Suprapubic skin (tissue), 4 donors: ENCODE results near the gene STXBP5. TPM values are rescaled to one million over a fixed set of nuclear protein-coding genes. Genes with fewer than 3 reads are reported as not detected.

Experiments
- DNase-seq, 2 donors: peaks; one replicate each; pipeline ENCODE4 v3.0.0-alpha.2; 2019; ENCODE audit warnings: low spot score in 2 of 2
- H3K27ac ChIP-seq: fragments of 200-600 bp; sonication (generic); one replicate; pipeline ENCODE4 v1.5.1; 2019
- H3K27me3 ChIP-seq: fragments of 200-600 bp; sonication (generic); one replicate; pipeline ENCODE4 v1.5.1; 2019
- H3K36me3 ChIP-seq: fragments of 200-600 bp; sonication (generic); one replicate; pipeline ENCODE4 v1.5.1; 2019
- H3K4me1 ChIP-seq: fragments of 200-600 bp; sonication (generic); one replicate; pipeline ENCODE4 v1.5.1; 2019
- H3K4me3 ChIP-seq: fragments of 200-600 bp; sonication (generic); one replicate; pipeline ENCODE4 v1.5.1; 2019; ENCODE audit warnings: mild to moderate bottlenecking
- H3K9me3 ChIP-seq: fragments of 200-600 bp; sonication (generic); one replicate; pipeline ENCODE4 v1.5.1; 2019
- CTCF ChIP-seq, 2 donors: fragments of 200-600 bp in 1 of 2; fragments of 450-650 bp in 1 of 2; sonication (generic) in 1 of 2; IDR thresholded peaks; one replicate each; pipeline ENCODE4 v1.5.1; 2016 to 2019; ENCODE audit warnings: antibody characterized with exemption in 2 of 2, mild to moderate bottlenecking in 1 of 2, moderate library complexity in 1 of 2
- EP300 ChIP-seq: sonication (generic); formaldehyde crosslinking; IDR thresholded peaks from one replicate; pipeline ENCODE4 v1.6.1; 2017; ENCODE audit warnings: antibody characterized with exemption
- POLR2A ChIP-seq, 2 donors: fragments of 450-650 bp; IDR thresholded peaks; one replicate each; pipeline ENCODE4 v1.6.1; 2017; ENCODE audit warnings: antibody characterized with exemption in 2 of 2, mild to moderate bottlenecking in 2 of 2, moderate library complexity in 2 of 2
- POLR2AphosphoS5 ChIP-seq, 3 donors: sonication (generic); formaldehyde crosslinking; IDR thresholded peaks; one replicate each; pipeline ENCODE4 v1.6.1; 2017; ENCODE audit warnings: antibody characterized with exemption in 3 of 3
- WGBS: methylation state at CpG from one replicate; pipeline ENCODE4 v1.1.5; 2018; 5-methylcytosine and 5-hydroxymethylcytosine counted together
- total RNA-seq, 4 donors: library from RNA; depleted of rRNA; stranded (reverse); fragments of >200 nt; gene quantifications; one replicate each; pipeline ENCODE4 v1.1.0, GENCODE V29; 2016

Gene STXBP5
- total RNA-seq, 4 donors from 2014 or later = 55.0 to 65.5 (median 60.3) TPM

- H3K4me3 ChIP-seq = peak overlapping the region; percentile 92
- no peaks in the 10 kb centered on the region for H3K27me3 ChIP-seq
- H3K36me3 ChIP-seq = no peaks in the 10 kb centered on the region
- H3K9me3 ChIP-seq = no peaks in the 10 kb centered on the region
- TF ChIP-seq EP300 (no peak), POLR2AphosphoS5 (IDR thresholded peaks at IDR 0.05) (no peak), POLR2A (IDR thresholded peaks at IDR 0.05) (no peak), CTCF (IDR thresholded peaks at IDR 0.05) (no peak)
- WGBS = 8% methylated on average over 16 of the region's 16 CpGs
- no peak for DNase-seq
- peaks cover 24% of the 10 kb centered on the region for H3K4me1 ChIP-seq
- H3K27ac ChIP-seq = peak overlapping the region; percentile 5
These were observed 2.2 kb upstream of the STXBP5 start for GRCh38 chr6:147201885-147202515.

GRCh38 chr6:147202516-147203310 lies 1.5 kb upstream of the STXBP5 start:
- Histone ChIP-seq H3K9me3 (no peaks in the 10 kb centered on the region), H3K36me3 (no peaks in the 10 kb centered on the region), H3K4me3 (peak overlapping the region; percentile 92), H3K4me1 (peaks cover 26% of the 10 kb centered on the region), H3K27me3 (no peaks in the 10 kb centered on the region), H3K27ac (peak overlapping the region; percentile 98)
- peak; percentile 90 to 91 for DNase-seq
- peak in 2 of 3 donors; percentile 4 to 17 for TF ChIP-seq POLR2AphosphoS5 (IDR thresholded peaks at IDR 0.05)
- TF ChIP-seq POLR2A (IDR thresholded peaks at IDR 0.05) = peak in 1 of 2 donors; percentile 71
- TF ChIP-seq EP300 = no peak
- under 1% methylated on average over 40 of the region's 40 CpGs for WGBS

- DNase-seq = peak; percentile 81 to 85
- 0% methylated on average over 23 of the region's 74 CpGs for WGBS
- Histone ChIP-seq H3K27ac (peak overlapping the region; percentile 98), H3K36me3 (no peaks in the 10 kb centered on the region), H3K9me3 (no peaks in the 10 kb centered on the region), H3K27me3 (no peaks in the 10 kb centered on the region), H3K4me3 (peak overlapping the region; percentile 92), H3K4me1 (peaks cover 32% of the 10 kb centered on the region)
- TF ChIP-seq EP300 (no peak), POLR2A (IDR thresholded peaks at IDR 0.05) (peak in 1 of 2 donors; percentile 70), POLR2AphosphoS5 (IDR thresholded peaks at IDR 0.05) (peak in 1 of 3 donors; percentile 29)
These were observed 732 bp upstream of the STXBP5 start for GRCh38 chr6:147203311-147204059.

- Histone ChIP-seq H3K27ac (peak overlapping the region; percentile 98), H3K4me1 (peaks cover 32% of the 10 kb centered on the region), H3K4me3 (peak overlapping the region; percentile 92), H3K9me3 (no peaks in the 10 kb centered on the region), H3K36me3 (no peaks in the 10 kb centered on the region), H3K27me3 (no peaks in the 10 kb centered on the region)
- 7% methylated on average over 11 of the region's 11 CpGs for WGBS
- no peak for DNase-seq
- TF ChIP-seq POLR2A (IDR thresholded peaks at IDR 0.05) = no peak
- no peak for TF ChIP-seq EP300
- no peak for TF ChIP-seq POLR2AphosphoS5 (IDR thresholded peaks at IDR 0.05)
- no peak for TF ChIP-seq CTCF (IDR thresholded peaks at IDR 0.05)
These were observed 660 bp downstream of the STXBP5 start for GRCh38 chr6:147204843-147205311.

GRCh38 chr6:147205690-147206600 lies 1.7 kb downstream of the STXBP5 start:
- TF ChIP-seq CTCF (IDR thresholded peaks at IDR 0.05) = no peak
- TF ChIP-seq POLR2AphosphoS5 (IDR thresholded peaks at IDR 0.05) = no peak
- no peak for TF ChIP-seq POLR2A (IDR thresholded peaks at IDR 0.05)
- TF ChIP-seq EP300 = no peak
- no peaks in the 10 kb centered on the region for H3K27me3 ChIP-seq
- H3K27ac ChIP-seq = peak overlapping the region; percentile 20
- DNase-seq = no peak
- WGBS = 47% methylated on average over 5 of the region's 5 CpGs
- peaks cover 32% of the 10 kb centered on the region for H3K4me1 ChIP-seq
- H3K4me3 ChIP-seq = peak overlapping the region; percentile 92
- no peaks in the 10 kb centered on the region for H3K36me3 ChIP-seq
- H3K9me3 ChIP-seq = no peaks in the 10 kb centered on the region
